Measurements from ENCODE around the gene SPOCK3. TPM values are rescaled to one million over a fixed set of nuclear protein-coding genes. Genes with fewer than 3 reads are reported as not detected.

The SPOCK3 gene
- total and polyA plus RNA-seq, 2 experiments from 2014 or later, result 1.6 to 4.1 TPM

DNA sequence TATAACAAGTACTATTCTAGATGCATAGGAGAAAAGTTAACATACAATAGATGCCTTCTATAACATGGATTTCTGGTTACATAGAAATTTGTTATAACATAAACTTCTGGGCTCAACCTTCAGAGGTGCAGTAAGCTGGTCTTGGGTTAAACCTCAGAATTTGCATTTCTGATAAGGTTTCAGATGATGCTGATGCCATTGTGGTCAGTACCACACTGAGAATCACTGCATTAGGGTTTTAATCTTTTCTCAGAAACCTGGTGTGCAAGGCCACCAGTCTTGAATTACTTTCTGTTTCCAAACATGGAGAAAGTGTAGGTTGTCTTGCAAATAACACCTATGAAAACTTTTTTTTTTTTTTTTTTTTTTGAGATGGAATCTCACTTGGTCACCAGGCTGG lies 146.2 kb downstream of the SPOCK3 start (continued):
- TF ChIP-seq, protein P1, sequence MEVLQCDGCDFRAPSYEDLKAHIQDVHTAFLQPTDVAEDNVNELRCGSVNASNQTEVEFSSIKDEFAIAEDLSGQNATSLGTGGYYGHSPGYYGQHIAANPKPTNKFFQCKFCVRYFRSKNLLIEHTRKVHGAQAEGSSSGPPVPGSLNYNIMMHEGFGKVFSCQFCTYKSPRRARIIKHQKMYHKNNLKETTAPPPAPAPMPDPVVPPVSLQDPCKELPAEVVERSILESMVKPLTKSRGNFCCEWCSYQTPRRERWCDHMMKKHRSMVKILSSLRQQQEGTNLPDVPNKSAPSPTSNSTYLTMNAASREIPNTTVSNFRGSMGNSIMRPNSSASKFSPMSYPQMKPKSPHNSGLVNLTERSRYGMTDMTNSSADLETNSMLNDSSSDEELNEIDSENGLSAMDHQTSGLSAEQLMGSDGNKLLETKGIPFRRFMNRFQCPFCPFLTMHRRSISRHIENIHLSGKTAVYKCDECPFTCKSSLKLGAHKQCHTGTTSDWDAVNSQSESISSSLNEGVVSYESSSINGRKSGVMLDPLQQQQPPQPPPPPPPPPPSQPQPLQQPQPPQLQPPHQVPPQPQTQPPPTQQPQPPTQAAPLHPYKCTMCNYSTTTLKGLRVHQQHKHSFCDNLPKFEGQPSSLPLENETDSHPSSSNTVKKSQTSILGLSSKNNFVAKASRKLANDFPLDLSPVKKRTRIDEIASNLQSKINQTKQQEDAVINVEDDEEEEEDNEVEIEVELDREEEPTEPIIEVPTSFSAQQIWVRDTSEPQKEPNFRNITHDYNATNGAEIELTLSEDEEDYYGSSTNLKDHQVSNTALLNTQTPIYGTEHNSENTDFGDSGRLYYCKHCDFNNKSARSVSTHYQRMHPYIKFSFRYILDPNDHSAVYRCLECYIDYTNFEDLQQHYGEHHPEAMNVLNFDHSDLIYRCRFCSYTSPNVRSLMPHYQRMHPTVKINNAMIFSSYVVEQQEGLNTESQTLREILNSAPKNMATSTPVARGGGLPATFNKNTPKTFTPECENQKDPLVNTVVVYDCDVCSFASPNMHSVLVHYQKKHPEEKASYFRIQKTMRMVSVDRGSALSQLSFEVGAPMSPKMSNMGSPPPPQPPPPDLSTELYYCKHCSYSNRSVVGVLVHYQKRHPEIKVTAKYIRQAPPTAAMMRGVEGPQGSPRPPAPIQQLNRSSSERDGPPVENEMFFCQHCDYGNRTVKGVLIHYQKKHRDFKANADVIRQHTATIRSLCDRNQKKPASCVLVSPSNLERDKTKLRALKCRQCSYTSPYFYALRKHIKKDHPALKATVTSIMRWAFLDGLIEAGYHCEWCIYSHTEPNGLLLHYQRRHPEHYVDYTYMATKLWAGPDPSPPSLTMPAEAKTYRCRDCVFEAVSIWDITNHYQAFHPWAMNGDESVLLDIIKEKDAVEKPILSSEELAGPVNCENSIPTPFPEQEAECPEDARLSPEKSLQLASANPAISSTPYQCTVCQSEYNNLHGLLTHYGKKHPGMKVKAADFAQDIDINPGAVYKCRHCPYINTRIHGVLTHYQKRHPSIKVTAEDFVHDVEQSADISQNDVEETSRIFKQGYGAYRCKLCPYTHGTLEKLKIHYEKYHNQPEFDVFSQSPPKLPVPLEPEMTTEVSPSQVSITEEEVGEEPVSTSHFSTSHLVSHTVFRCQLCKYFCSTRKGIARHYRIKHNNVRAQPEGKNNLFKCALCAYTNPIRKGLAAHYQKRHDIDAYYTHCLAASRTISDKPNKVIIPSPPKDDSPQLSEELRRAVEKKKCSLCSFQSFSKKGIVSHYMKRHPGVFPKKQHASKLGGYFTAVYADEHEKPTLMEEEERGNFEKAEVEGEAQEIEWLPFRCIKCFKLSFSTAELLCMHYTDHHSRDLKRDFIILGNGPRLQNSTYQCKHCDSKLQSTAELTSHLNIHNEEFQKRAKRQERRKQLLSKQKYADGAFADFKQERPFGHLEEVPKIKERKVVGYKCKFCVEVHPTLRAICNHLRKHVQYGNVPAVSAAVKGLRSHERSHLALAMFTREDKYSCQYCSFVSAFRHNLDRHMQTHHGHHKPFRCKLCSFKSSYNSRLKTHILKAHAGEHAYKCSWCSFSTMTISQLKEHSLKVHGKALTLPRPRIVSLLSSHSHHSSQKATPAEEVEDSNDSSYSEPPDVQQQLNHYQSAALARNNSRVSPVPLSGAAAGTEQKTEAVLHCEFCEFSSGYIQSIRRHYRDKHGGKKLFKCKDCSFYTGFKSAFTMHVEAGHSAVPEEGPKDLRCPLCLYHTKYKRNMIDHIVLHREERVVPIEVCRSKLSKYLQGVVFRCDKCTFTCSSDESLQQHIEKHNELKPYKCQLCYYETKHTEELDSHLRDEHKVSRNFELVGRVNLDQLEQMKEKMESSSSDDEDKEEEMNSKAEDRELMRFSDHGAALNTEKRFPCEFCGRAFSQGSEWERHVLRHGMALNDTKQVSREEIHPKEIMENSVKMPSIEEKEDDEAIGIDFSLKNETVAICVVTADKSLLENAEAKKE (CRISPR knock-in tag; IDR thresholded peaks at IDR 0.05), result no peak

DNA sequence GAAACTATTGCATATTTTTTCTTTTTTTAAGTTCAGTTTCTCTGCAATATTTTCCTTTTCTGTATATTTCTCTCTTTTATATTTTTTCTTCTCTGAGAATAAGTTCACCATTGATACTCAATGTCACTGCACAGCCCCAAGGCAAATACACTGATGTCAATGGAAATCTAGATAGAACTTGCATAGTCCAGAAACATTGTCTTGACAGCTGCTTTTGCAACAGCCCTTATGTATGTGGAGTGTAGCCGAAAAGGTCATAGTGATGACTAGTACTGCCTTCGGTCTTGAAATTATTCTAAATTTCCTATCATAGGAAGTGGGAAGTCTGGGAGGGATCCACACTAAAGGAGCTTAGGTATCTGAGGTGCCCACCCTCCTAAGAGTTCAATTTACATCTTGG lies 150.0 kb downstream of the SPOCK3 start:
- Histone ChIP-seq H3K36me3 (ENCODE audit: insufficient read depth) (no peaks in the 10 kb centered on the region), H3K9me2 (ENCODE audit: insufficient read depth) (no peaks in the 10 kb centered on the region), H2AFZ (no peak overlapping the region), H3K4me2 (no peak overlapping the region), H3K27ac (ENCODE audit: low read depth) (no peak overlapping the region), H3K79me2 (replicated peaks; ENCODE audit: insufficient read depth) (no peaks in the 10 kb centered on the region), H3K4me3 (no peak overlapping the region), H3F3A (replicated peaks; ENCODE audit: low read depth) (no peaks in the 10 kb centered on the region), H4K20me1 (replicated peaks; ENCODE audit: insufficient read depth) (no peaks in the 10 kb centered on the region), H3K4me1 (ENCODE audit: insufficient read depth) (no peaks in the 10 kb centered on the region), H3K27me3 (ENCODE audit: insufficient read depth) (no peaks in the 10 kb centered on the region)
- H3K36me3 Mint-ChIP-seq (ENCODE audit: low read depth), result no peaks in the 10 kb centered on the region
- no peaks in the 10 kb centered on the region; the same call in 2 of the 3 replicates for H3K9me3 Mint-ChIP-seq
- no peak for ATAC-seq
- DNase-seq (ENCODE audit: low spot score), result no peak
- peaks cover 13% of the 10 kb centered on the region; the same call in 2 of the 3 replicates for H3K4me1 Mint-ChIP-seq
- no peak overlapping the region for H3K27ac Mint-ChIP-seq
- no peaks in the 10 kb centered on the region for H3K27me3 Mint-ChIP-seq (ENCODE audit: insufficient read depth, low read depth, poor library complexity)
- H3K4me3 Mint-ChIP-seq, result no peak overlapping the region
- TF ChIP-seq ZNF331 (CRISPR knock-in tag; IDR thresholded peaks at IDR 0.05; ENCODE audit: low read depth) (no peak), EZH2 (IDR thresholded peaks at IDR 0.05; ENCODE audit: low read depth, unreplicated experiment) (no peak), JUNB (IDR thresholded peaks at IDR 0.05; ENCODE audit: unreplicated experiment) (no peak), NANOG (IDR thresholded peaks at IDR 0.05; ENCODE audit: borderline replicate concordance) (no peak), POLR2AphosphoS5 (IDR thresholded peaks at IDR 0.05; ENCODE audit: low read depth) (no peak)
- TF ChIP-seq, protein P2, sequence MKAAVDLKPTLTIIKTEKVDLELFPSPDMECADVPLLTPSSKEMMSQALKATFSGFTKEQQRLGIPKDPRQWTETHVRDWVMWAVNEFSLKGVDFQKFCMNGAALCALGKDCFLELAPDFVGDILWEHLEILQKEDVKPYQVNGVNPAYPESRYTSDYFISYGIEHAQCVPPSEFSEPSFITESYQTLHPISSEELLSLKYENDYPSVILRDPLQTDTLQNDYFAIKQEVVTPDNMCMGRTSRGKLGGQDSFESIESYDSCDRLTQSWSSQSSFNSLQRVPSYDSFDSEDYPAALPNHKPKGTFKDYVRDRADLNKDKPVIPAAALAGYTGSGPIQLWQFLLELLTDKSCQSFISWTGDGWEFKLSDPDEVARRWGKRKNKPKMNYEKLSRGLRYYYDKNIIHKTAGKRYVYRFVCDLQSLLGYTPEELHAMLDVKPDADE (IDR thresholded peaks at IDR 0.05), result no peak
- TF ChIP-seq, protein P3, sequence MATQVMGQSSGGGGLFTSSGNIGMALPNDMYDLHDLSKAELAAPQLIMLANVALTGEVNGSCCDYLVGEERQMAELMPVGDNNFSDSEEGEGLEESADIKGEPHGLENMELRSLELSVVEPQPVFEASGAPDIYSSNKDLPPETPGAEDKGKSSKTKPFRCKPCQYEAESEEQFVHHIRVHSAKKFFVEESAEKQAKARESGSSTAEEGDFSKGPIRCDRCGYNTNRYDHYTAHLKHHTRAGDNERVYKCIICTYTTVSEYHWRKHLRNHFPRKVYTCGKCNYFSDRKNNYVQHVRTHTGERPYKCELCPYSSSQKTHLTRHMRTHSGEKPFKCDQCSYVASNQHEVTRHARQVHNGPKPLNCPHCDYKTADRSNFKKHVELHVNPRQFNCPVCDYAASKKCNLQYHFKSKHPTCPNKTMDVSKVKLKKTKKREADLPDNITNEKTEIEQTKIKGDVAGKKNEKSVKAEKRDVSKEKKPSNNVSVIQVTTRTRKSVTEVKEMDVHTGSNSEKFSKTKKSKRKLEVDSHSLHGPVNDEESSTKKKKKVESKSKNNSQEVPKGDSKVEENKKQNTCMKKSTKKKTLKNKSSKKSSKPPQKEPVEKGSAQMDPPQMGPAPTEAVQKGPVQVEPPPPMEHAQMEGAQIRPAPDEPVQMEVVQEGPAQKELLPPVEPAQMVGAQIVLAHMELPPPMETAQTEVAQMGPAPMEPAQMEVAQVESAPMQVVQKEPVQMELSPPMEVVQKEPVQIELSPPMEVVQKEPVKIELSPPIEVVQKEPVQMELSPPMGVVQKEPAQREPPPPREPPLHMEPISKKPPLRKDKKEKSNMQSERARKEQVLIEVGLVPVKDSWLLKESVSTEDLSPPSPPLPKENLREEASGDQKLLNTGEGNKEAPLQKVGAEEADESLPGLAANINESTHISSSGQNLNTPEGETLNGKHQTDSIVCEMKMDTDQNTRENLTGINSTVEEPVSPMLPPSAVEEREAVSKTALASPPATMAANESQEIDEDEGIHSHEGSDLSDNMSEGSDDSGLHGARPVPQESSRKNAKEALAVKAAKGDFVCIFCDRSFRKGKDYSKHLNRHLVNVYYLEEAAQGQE (IDR thresholded peaks at IDR 0.05; ENCODE audit: unreplicated experiment), result no peak
- TF ChIP-seq, protein P4, sequence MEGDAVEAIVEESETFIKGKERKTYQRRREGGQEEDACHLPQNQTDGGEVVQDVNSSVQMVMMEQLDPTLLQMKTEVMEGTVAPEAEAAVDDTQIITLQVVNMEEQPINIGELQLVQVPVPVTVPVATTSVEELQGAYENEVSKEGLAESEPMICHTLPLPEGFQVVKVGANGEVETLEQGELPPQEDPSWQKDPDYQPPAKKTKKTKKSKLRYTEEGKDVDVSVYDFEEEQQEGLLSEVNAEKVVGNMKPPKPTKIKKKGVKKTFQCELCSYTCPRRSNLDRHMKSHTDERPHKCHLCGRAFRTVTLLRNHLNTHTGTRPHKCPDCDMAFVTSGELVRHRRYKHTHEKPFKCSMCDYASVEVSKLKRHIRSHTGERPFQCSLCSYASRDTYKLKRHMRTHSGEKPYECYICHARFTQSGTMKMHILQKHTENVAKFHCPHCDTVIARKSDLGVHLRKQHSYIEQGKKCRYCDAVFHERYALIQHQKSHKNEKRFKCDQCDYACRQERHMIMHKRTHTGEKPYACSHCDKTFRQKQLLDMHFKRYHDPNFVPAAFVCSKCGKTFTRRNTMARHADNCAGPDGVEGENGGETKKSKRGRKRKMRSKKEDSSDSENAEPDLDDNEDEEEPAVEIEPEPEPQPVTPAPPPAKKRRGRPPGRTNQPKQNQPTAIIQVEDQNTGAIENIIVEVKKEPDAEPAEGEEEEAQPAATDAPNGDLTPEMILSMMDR (conservative IDR thresholded peaks at IDR 0.05; ENCODE audit: low read depth in 2 of 2), result no peak

All from GM23338 (cell line).